Thoracic aorta (tissue), 2 donors: ENCODE data around the gene SERPINB2. TPM values are rescaled to one million over a fixed set of nuclear protein-coding genes. Genes with fewer than 3 reads are reported as not detected.
"Not testable (repeated sequence)": the region's sequence is repeated elsewhere in the genome, so short reads cannot be mapped to it uniquely, and the experiment has no call there.

Experiments
- ATAC-seq: fragments of 150-250 bp; one replicate; pipeline ENCODE4 v1.8.0; 2017; ENCODE audit warnings: low read depth; ENCODE audit not compliant: insufficient number of reproducible peaks, low FRiP score
- DNase-seq: peaks from one replicate; pipeline ENCODE4 v3.0.0-alpha.2; 2020; ENCODE audit warnings: low spot score
- H3K27ac ChIP-seq, 2 donors: fragments of 200-600 bp; sonication (generic); 1 replicate in 1 of 2; 2 replicates in 1 of 2; pipeline ENCODE4 v1.5.1; 2016; ENCODE audit warnings: mild to moderate bottlenecking in 2 of 2, moderate library complexity in 2 of 2
- H3K27me3 ChIP-seq: fragments of 200-600 bp; sonication (generic); replicated peaks from 2 replicates; pipeline ENCODE4 v1.6.0; 2016; ENCODE audit warnings: mild to moderate bottlenecking; ENCODE audit not compliant: insufficient read depth
- H3K36me3 ChIP-seq: fragments of 200-600 bp; sonication (generic); one replicate; pipeline ENCODE4 v1.5.1; 2016
- H3K4me1 ChIP-seq, 2 donors: fragments of 200-600 bp; sonication (generic); 1 replicate in 1 of 2; 2 replicates in 1 of 2; pipeline versions ENCODE4 v1.5.1 to v1.6.0; 2016; ENCODE audit warnings: low read depth in 2 of 2, mild to moderate bottlenecking in 1 of 2; ENCODE audit not compliant: control insufficient read depth in 1 of 2
- H3K4me3 ChIP-seq: fragments of 200-600 bp; sonication (generic); 2 replicates; pipeline ENCODE4 v1.5.1; 2016; ENCODE audit warnings: mild to moderate bottlenecking
- H3K9me3 ChIP-seq: fragments of 200-600 bp; sonication (generic); 2 replicates; pipeline ENCODE4 v1.5.1; 2016
- CTCF ChIP-seq: fragments of 200-600 bp; sonication (generic); IDR thresholded peaks from one replicate; pipeline ENCODE4 v1.5.1; 2019; ENCODE audit warnings: antibody characterized with exemption
- total RNA-seq, 2 donors: library from RNA; depleted of rRNA; stranded (reverse); fragments of >200 nt; gene quantifications; one replicate each; pipeline versions ENCODE4 v1.1.0 to v1.2.3, GENCODE V29; 2016

Gene SERPINB2
- total RNA-seq, 2 donors from 2014 or later, result 9.3 TPM; not detected in 1

- Histone ChIP-seq H3K4me1 (peaks cover 0 to 5% of the 10 kb centered on the region in 2 donors), H3K27ac (no peak overlapping the region), H3K4me3 (no peak overlapping the region), H3K9me3 (no peaks in the 10 kb centered on the region), H3K36me3 (no peaks in the 10 kb centered on the region), H3K27me3 (no peaks in the 10 kb centered on the region)
- DNase-seq (no peak), ATAC-seq (no peak)
- no peak for TF ChIP-seq CTCF
These were observed 52.5 kb downstream of the SERPINB2 start for GRCh38 chr18:63940008-63940407.

- not testable (repeated sequence) for H3K4me1 ChIP-seq, H3K27me3 ChIP-seq, ATAC-seq, H3K4me3 ChIP-seq, DNase-seq, H3K36me3 ChIP-seq, H3K9me3 ChIP-seq, H3K27ac ChIP-seq
These were observed 53.1 kb downstream of the SERPINB2 start for GRCh38 chr18:63940543-63941050.

GRCh38 chr18:63947051-63947790 is 59.7 kb downstream of the SERPINB2 start:
- Histone ChIP-seq H3K36me3 (no peaks in the 10 kb centered on the region), H3K4me1 (peaks cover 0 to 13% of the 10 kb centered on the region in 2 donors), H3K27me3 (no peaks in the 10 kb centered on the region), H3K27ac (no peak overlapping the region), H3K4me3 (no peak overlapping the region), H3K9me3 (no peaks in the 10 kb centered on the region)
- no peak for DNase-seq
- no peak for ATAC-seq
- TF ChIP-seq CTCF, result no peak

- TF ChIP-seq CTCF, result peak; percentile 45
- DNase-seq (no peak), ATAC-seq (no peak)
- peak within 1 kb of the TSS; percentile 66 for H3K4me3 ChIP-seq
- H3K27ac ChIP-seq, result no peak within 1 kb of the TSS
- H3K27me3 ChIP-seq, result no peaks in the 10 kb centered on the region
- H3K4me1 ChIP-seq, result peaks cover 0 to 13% of the 10 kb centered on the region in 2 donors
- H3K9me3 ChIP-seq, result no peaks in the 10 kb centered on the region
- H3K36me3 ChIP-seq, result no peaks in the 10 kb centered on the region
These were observed 61.7 kb downstream of the SERPINB2 start, which contains the start of gene HMSD for GRCh38 chr18:63949068-63949737. TSS of gene HMSD (plus strand) at chr18:63949301. CDS start at chr18:63953456, 4,155 bp downstream.

- DNase-seq (no peak), ATAC-seq (no peak)
- no peaks in the 10 kb centered on the region for H3K9me3 ChIP-seq
- H3K4me3 ChIP-seq, result no peak overlapping the region
- peaks cover 0 to 13% of the 10 kb centered on the region in 2 donors for H3K4me1 ChIP-seq
- TF ChIP-seq CTCF, result no peak
- H3K27ac ChIP-seq, result no peak overlapping the region
- no peaks in the 10 kb centered on the region for H3K27me3 ChIP-seq
- no peaks in the 10 kb centered on the region for H3K36me3 ChIP-seq
These were observed 63.8 kb downstream of the SERPINB2 start for GRCh38 chr18:63951302-63951705.

Other genes with a start within 250 kb of the SERPINB2 start
- gene SERPINB4, start 243.4 kb upstream of the SERPINB2 start, total RNA-seq, result not detected
- not detected for gene SERPINB3, start 225.8 kb upstream of the SERPINB2 start, total RNA-seq
- not detected for gene SERPINB11, start 184.7 kb upstream of the SERPINB2 start, total RNA-seq
- gene SERPINB7, start 112.3 kb upstream of the SERPINB2 start, total RNA-seq, result under 1 TPM in 1 of 2 donors, not detected in 1; 0.14 TPM
- gene SERPINB10, start 20.3 kb downstream of the SERPINB2 start, total RNA-seq, result not detected
- gene HMSD, start 61.6 kb downstream of the SERPINB2 start, total RNA-seq, result not detected
- 10 to 100 TPM; 10.3 to 28.4 TPM for gene SERPINB8, start 82.4 kb downstream of the SERPINB2 start, total RNA-seq